Activated gamma-delta T cell (primary cell): ENCODE data around the gene MYO10.
"Not testable (repeated sequence)": the region's sequence is repeated elsewhere in the genome, so short reads cannot be mapped to it uniquely, and the experiment has no call there.

Experiments used
- DNase-seq: peaks from one replicate; lab custom pipeline; 2025; lab: John Stamatoyannopoulos, UW

The MYO10 gene

GRCh38 chr5:16862777-16863176 lies 73.3 kb downstream of the MYO10 start:
- DNase-seq = no peak

- DNase-seq = no peak
Observed at GRCh38 chr5:16859346-16859745, 76.7 kb downstream of the MYO10 start.

- no peak for DNase-seq
Observed at GRCh38 chr5:16858151-16858550, 77.9 kb downstream of the MYO10 start.

- no peak for DNase-seq
Observed at GRCh38 chr5:16857635-16858034, 78.5 kb downstream of the MYO10 start.

GRCh38 chr5:16856531-16856930 lies 79.6 kb downstream of the MYO10 start:
- no peak for DNase-seq

- DNase-seq = no peak
Observed at GRCh38 chr5:16855898-16856297, 80.2 kb downstream of the MYO10 start.

GRCh38 chr5:16855485-16855884 lies 80.6 kb downstream of the MYO10 start:
- no peak for DNase-seq

- DNase-seq = no peak
Observed at GRCh38 chr5:16854351-16854750, 81.7 kb downstream of the MYO10 start.

GRCh38 chr5:16853518-16853917 lies 82.6 kb downstream of the MYO10 start:
- no peak for DNase-seq

GRCh38 chr5:16852251-16853005 lies 83.7 kb downstream of the MYO10 start:
- no peak for DNase-seq

- DNase-seq = no peak
Observed at GRCh38 chr5:16849775-16850174, 86.3 kb downstream of the MYO10 start.

- DNase-seq = no peak
Observed at GRCh38 chr5:16849181-16849580, 86.9 kb downstream of the MYO10 start.

- no peak for DNase-seq
Observed at GRCh38 chr5:16844952-16845351, 91.1 kb downstream of the MYO10 start.

- DNase-seq = no peak
Observed at GRCh38 chr5:16842896-16843295, 93.2 kb downstream of the MYO10 start.

- no peak for DNase-seq
Observed at GRCh38 chr5:16841416-16841815, 94.7 kb downstream of the MYO10 start.

- DNase-seq = no peak
Observed at GRCh38 chr5:16837305-16837704, 98.8 kb downstream of the MYO10 start.

- DNase-seq = no peak
Observed at GRCh38 chr5:16834029-16834428, 102.1 kb downstream of the MYO10 start.

GRCh38 chr5:16831326-16831725 lies 104.8 kb downstream of the MYO10 start:
- DNase-seq = not testable (repeated sequence)

- no peak for DNase-seq
Observed at GRCh38 chr5:16827755-16828154, 108.3 kb downstream of the MYO10 start.

GRCh38 chr5:16826379-16827125 lies 109.5 kb downstream of the MYO10 start:
- no peak for DNase-seq

- DNase-seq = no peak
Observed at GRCh38 chr5:16819522-16820167, 116.4 kb downstream of the MYO10 start.

GRCh38 chr5:16815432-16815831 lies 120.7 kb downstream of the MYO10 start:
- no peak for DNase-seq

GRCh38 chr5:16812911-16813310 lies 123.2 kb downstream of the MYO10 start:
- no peak for DNase-seq
